Activated gamma-delta T cell treated with anti-CD3 and anti-CD28 coated beads, Interleukin-2, amount 50 U/mL, for 16 hours (primary cell): ENCODE measurements around the gene NASP.

Experiments used
- DNase-seq: peaks from one replicate; pipeline ENCODE4 v3.0.0-alpha.2; 2020; ENCODE audit warnings: low read depth

NASP gene

GRCh38 chr1:45619149-45619921 is 35.5 kb downstream of the NASP start:
- DNase-seq: no peak

- no peak for DNase-seq
Measured at GRCh38 chr1:45620588-45621500, 37.0 kb downstream of the NASP start.

GRCh38 chr1:45621501-45621836 is 37.6 kb downstream of the NASP start:
- no peak for DNase-seq

DNA sequence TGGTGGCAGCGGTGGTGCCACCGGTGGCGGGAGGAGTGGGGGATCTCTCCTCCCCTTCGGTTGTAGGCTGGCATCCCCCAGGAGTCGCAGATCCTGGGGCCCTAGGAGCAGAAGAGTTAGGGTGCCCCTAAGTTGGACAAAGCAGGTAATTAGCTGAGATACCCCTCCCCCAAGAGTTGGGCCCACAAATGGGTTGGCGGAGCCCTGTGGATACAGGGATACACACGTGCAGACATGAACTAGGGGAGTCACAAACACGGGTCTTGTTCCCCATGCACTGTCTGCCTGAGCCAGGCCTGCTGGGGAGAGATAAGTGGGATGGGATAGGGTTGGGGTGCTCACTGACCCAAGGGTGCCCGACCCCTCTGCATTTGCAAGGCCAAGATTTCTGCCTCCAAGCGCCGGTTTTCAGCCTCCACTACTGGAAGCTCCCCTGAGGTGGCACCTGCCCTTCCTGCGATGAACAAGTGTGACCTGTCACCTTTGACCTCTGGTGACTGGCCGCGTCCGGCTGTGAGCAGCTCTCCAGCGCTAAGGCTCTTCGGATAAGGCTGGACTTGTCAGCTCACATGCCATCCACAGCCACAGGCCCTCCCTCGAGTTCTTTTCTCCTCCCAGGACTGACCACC is 38.2 kb downstream of the NASP start:
- DNase-seq: no peak

DNA sequence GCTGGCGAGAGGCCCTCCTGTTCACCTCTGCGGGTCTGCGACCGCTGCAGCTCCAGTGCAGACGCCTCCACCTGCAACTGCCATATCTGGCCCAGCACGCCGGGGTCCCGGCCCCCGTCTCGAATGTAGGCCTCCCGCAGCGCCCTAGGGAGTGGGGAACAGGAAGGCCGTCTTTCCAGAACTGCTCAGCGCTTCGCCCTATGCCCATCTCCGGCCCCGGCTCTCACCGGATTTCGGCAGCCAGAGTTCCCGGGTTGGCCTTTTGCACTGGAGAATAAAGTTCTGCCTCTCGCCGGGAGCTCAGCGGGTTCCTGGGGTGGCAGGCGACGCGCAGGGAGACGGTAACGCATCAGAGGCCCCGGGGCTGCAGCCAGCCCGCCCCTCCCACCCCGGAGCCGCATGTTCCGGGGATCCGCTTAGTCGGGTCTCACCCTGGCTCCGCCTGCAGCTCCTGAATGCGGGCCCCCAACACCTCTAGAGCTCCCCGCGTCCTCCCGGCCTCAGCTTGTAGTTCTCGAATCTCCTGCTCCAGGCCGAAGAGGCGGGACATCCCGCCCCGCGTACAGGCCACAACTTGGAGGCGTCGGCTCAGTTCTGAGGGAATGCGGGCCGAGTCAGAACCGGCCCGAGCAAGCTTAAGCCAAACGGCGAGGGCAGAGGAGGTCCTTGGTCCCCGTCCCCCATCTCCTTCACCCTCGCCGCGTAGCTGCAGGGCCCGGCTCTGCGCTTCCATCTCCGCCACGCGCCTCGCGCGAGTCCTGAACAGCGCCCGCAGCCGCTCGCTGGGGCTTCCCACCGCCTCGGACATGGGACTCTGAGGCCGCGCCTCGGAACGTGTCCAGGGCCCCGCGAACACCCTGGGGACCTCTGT is 38.9 kb downstream of the NASP start:
- DNase-seq: no peak

DNA sequence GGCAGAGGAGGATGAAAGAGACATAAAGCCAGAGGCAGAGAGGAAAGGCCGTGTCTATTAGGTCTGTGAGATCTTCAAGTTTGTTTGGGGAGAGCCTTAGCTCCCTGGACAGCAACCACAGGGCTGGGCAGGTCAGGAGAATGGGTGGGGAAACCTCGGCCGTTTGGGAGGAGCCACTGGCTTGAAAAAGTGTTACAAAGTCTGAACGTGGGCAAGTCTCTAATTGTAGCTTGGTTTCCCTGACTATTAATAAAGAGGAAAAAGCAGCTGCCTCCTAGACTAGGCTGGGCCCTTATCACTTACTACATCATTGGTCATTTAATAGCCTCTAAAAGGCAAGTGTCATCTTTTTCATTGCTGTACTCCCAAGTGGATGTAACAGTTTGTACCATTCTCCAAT is 40.1 kb downstream of the NASP start, which contains the start of gene CCDC17:
TSS of gene CCDC17 (minus strand) at position 83 of the 400 bp plus-strand sequence. CDS start 145 bp downstream, outside the sequence.
- no peak for DNase-seq

DNA sequence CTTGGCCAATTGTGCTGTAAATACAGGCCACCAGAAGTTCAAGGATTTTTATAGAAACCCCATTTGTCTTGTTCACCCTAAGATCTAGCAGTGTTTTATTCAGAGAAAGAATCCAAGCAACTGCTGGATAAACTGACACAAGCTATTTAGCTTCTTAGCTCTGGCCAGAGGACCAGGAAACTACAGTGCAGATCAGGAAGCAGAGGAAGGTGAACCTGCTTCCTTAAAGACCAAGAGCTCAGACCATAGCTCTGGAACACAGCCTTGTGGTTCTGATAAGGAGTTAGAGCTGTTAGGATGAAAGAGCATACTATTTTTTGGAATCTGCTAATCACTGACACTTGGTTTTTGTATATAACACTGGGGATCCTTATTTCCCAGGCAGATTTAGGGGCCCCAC is 45.2 kb downstream of the NASP start:
- DNase-seq: no peak

DNA sequence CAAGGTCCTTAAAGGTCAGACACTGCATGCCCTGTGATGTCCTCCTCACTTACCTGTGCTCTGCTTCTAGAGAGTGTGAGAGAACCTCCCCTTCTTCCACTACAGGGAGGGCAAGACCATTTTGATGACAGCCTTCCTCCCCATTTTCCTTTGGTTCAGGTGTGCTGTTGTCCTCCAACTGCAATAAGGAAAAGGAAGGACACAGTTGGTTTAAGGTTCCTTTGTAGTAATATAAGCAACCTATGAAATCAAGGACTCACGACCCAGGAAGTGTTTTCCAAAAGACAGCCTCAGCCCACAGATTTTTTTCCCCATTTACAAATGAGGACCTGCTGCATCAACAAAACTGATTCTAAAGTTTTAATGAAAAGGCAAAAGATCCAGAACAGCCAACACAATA is 46.6 kb downstream of the NASP start:
- no peak for DNase-seq

- DNase-seq: no peak
Measured at GRCh38 chr1:45635211-45635610, 51.4 kb downstream of the NASP start.

GRCh38 chr1:45640293-45640692 is 56.5 kb downstream of the NASP start:
- DNase-seq: no peak

GRCh38 chr1:45643321-45643720 is 59.5 kb downstream of the NASP start:
- DNase-seq: no peak

- DNase-seq: no peak
Measured at GRCh38 chr1:45643978-45644377, 60.1 kb downstream of the NASP start.

DNA sequence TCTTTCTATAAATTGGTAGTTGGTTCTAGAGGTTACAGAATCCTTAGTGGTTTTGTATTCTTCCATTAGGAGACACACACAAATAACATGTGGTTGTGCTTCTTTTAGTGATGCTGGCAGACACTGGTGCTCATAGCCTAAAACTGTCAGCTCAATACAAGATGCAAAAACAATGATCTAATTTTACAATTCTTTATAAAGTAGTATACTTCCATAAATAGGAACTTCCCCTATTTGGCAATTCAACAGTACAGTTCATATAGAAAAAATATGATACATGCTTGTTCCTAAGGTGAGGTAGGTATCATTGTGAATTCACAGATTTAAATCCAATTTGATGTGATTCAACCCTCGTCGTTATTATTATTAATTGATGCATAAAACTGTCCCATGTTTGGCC is 60.8 kb downstream of the NASP start:
- no peak for DNase-seq

- no peak for DNase-seq
Measured at GRCh38 chr1:45647248-45648021, 63.6 kb downstream of the NASP start.

DNA sequence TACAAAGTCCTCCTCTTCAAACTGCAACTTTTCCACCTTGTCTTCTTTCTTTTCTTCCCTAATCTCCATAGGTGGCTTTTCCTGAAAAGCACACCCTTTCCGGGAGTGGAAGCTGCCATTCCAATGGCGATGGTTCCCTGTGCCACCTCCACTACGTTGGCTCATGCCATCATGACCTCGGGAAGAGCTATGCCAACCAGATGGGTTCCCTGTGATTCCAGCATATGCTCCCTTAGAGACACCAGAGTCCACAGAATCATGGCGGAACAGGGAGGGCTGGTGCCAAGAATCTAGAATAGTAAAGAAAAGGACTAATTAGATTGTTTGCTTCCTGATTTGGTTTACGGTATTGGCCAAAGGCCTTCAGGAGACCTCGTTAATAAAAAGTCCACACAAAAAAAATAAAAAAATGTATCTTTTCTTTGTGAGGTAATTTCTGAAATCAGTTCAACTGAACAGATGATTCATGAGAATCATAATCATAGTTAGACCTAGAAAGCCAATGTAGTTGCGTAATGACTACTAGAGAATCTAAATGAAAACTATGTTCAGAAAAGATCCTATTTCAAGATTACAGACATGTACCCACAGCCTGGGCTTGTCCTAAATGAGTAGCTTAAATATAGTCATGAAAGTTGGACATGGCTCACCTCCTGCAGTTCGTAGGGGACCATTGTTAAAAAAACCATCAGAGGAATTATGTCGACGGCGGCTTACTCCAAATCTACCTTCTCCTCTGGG is 70.9 kb downstream of the NASP start:
- DNase-seq: no peak

DNA sequence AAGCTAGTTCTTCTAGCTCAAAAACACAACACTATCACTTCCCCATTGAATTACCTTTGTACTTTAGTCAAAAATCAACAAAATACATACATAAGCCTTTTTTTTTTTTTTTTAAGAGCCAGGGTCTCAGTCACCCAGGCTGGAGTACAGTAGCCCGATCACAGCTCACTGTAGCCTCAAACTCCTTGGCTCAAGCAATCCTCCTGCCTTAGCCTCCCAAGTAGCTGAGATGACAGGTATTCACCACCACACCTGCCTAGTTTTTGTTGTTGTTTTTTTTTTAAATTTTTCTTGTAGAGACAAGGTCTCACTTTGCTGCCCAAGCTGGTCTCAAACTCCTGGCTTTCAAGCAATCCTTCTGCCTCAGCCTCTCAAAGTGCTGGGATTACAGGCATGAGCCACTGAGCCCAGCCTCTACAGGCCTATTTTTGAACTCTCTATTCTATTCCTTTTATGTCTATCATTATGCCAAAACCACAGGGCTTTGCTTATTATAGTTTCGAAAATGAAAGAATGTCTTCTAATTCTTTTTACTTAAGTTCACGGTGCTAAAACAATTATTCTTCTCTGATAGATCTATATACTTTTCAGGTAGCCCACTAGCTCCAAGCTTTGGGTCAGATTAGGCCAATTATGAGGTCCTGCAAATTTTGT is 72.9 kb downstream of the NASP start:
- DNase-seq: no peak

- no peak for DNase-seq
Measured at GRCh38 chr1:45658171-45658570, 74.3 kb downstream of the NASP start.

- DNase-seq: no peak
Measured at GRCh38 chr1:45659222-45659621, 75.4 kb downstream of the NASP start.

DNA sequence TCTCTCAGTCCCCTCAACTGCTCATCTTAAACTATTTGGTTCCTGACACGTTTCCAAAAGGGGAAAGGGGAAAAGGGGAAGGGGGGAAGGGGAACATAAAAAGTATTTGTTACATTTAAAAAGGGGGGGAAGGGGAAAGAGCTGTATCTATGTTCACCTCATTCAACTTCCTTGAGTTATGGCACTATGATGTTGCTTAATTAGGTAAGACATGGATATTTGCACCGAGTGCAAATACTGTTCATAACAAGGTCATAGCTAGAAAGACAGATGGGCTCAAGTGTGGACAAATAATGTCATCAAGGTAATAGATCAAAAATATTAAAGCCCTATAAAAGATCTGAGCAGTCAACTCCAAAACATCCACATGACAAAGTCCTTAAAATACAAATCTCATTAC is 76.5 kb downstream of the NASP start:
- DNase-seq: no peak

- DNase-seq: no peak
Measured at GRCh38 chr1:45666836-45667235, 83.0 kb downstream of the NASP start.
